GM12872 (cell line): Measurements from ENCODE around the gene KLRC4.
"Not testable (repeated sequence)": the region's sequence is repeated elsewhere in the genome, so short reads cannot be mapped to it uniquely, and the experiment has no call there.

Experiments used
- CTCF ChIP-seq: IDR thresholded peaks from 3 replicates; pipeline ENCODE4 v1.5.1; 2011; ENCODE audit warnings: low read depth, mild to moderate bottlenecking, low read length, moderate library complexity; ENCODE audit not compliant: insufficient read depth

Gene KLRC4

GRCh38 chr12:10435816-10436215 lies 26.3 kb upstream of the KLRC4 start, which contains the start of gene KLRC2:
Gene KLRC2 (minus strand): TSS chr12:10436010. CDS start chr12:10435986, 24 bp downstream.
- not testable (repeated sequence) for TF ChIP-seq CTCF

GRCh38 chr12:10420334-10420733 lies 10.8 kb upstream of the KLRC4 start, which contains the start of gene KLRC3:
Gene KLRC3 (minus strand): TSS chr12:10420595. CDS start chr12:10420550, 45 bp downstream.
- not testable (repeated sequence) for TF ChIP-seq CTCF

- TF ChIP-seq CTCF, result no peak
These were observed 715 bp downstream of the KLRC4 start for GRCh38 chr12:10408842-10409241.

GRCh38 chr12:10406725-10407124 lies 2.8 kb downstream of the KLRC4 start:
- TF ChIP-seq CTCF, result no peak

- TF ChIP-seq CTCF, result no peak
These were observed 4.3 kb downstream of the KLRC4 start for GRCh38 chr12:10405294-10405693.

GRCh38 chr12:10404798-10405197 lies 4.8 kb downstream of the KLRC4 start:
- TF ChIP-seq CTCF, result no peak

- TF ChIP-seq CTCF, result no peak
These were observed 8.7 kb downstream of the KLRC4 start for GRCh38 chr12:10400829-10401228.
